ENCODE measurements around the gene CHST10.
"Not testable (repeated sequence)": the region's sequence is repeated elsewhere in the genome, so short reads cannot be mapped to it uniquely, and the experiment has no call there.

Gene CHST10

GRCh38 chr2:100381240-100381639, 36.2 kb downstream of the CHST10 start:
- no peak overlapping the region for H3K4me3 ChIP-seq (ENCODE audit: low read depth, low read length)
- TF ChIP-seq MAX (IDR thresholded peaks at IDR 0.05; ENCODE audit: low read depth, low read length) (no peak), MYC (IDR thresholded peaks at IDR 0.05; ENCODE audit: low read depth, low read length) (no peak), POLR2A (IDR thresholded peaks at IDR 0.05; ENCODE audit: extremely low read depth, insufficient read length) (no peak), CTCF (IDR thresholded peaks at IDR 0.05; ENCODE audit: low read depth, low read length) (peak; percentile 95)
- peak; percentile 92 for DNase-seq (ENCODE audit: low read depth)

- TF ChIP-seq MAX (IDR thresholded peaks at IDR 0.05; ENCODE audit: low read depth, low read length): no peak
- no peak for TF ChIP-seq POLR2A (IDR thresholded peaks at IDR 0.05; ENCODE audit: extremely low read depth, insufficient read length)
- TF ChIP-seq MYC (IDR thresholded peaks at IDR 0.05; ENCODE audit: low read depth, low read length): no peak
- TF ChIP-seq CTCF (IDR thresholded peaks at IDR 0.05; ENCODE audit: low read depth, low read length): no peak
- no peak overlapping the region for H3K4me3 ChIP-seq (ENCODE audit: low read depth, low read length)
- DNase-seq (ENCODE audit: low read depth): no peak
Observed at GRCh38 chr2:100380681-100381080, 36.8 kb downstream of the CHST10 start.

GRCh38 chr2:100376836-100377235, 40.6 kb downstream of the CHST10 start:
- H3K4me3 ChIP-seq (ENCODE audit: low read depth, low read length): no peak overlapping the region
- TF ChIP-seq MYC (IDR thresholded peaks at IDR 0.05; ENCODE audit: low read depth, low read length) (no peak), MAX (IDR thresholded peaks at IDR 0.05; ENCODE audit: low read depth, low read length) (no peak), POLR2A (IDR thresholded peaks at IDR 0.05; ENCODE audit: extremely low read depth, insufficient read length) (no peak), CTCF (IDR thresholded peaks at IDR 0.05; ENCODE audit: low read depth, low read length) (no peak)
- no peak for DNase-seq (ENCODE audit: low read depth)

- peak; percentile 40 for DNase-seq (ENCODE audit: low read depth)
- TF ChIP-seq MYC (IDR thresholded peaks at IDR 0.05; ENCODE audit: low read depth, low read length): no peak
- no peak for TF ChIP-seq CTCF (IDR thresholded peaks at IDR 0.05; ENCODE audit: low read depth, low read length)
- TF ChIP-seq MAX (IDR thresholded peaks at IDR 0.05; ENCODE audit: low read depth, low read length): no peak
- no peak for TF ChIP-seq POLR2A (IDR thresholded peaks at IDR 0.05; ENCODE audit: extremely low read depth, insufficient read length)
- H3K4me3 ChIP-seq (ENCODE audit: low read depth, low read length): no peak overlapping the region
Observed at GRCh38 chr2:100367163-100367562, 50.3 kb downstream of the CHST10 start.

GRCh38 chr2:100365434-100365833, 52.0 kb downstream of the CHST10 start:
- TF ChIP-seq POLR2A (IDR thresholded peaks at IDR 0.05; ENCODE audit: extremely low read depth, insufficient read length) (no peak), MYC (IDR thresholded peaks at IDR 0.05; ENCODE audit: low read depth, low read length) (no peak), CTCF (IDR thresholded peaks at IDR 0.05; ENCODE audit: low read depth, low read length) (no peak), MAX (IDR thresholded peaks at IDR 0.05; ENCODE audit: low read depth, low read length) (no peak)
- no peak overlapping the region for H3K4me3 ChIP-seq (ENCODE audit: low read depth, low read length)
- DNase-seq (ENCODE audit: low read depth): no peak

GRCh38 chr2:100362269-100362668, 55.2 kb downstream of the CHST10 start:
- DNase-seq (ENCODE audit: low read depth); H3K4me3 ChIP-seq (ENCODE audit: low read depth, low read length): not testable (repeated sequence)

All from NB4 (cell line).